H9 (cell line): ENCODE data around the gene TMEM120A. TPM values are rescaled to one million over a fixed set of nuclear protein-coding genes. Genes with fewer than 3 reads are reported as not detected.

Experiments
- DNase-seq: peaks from one replicate; pipeline ENCODE4 v3.0.0-alpha.2; 2017
- H2AFZ ChIP-seq: one replicate; pipeline ENCODE4 v1.6.1; 2013; ENCODE audit warnings: mild to moderate bottlenecking, low read length, control low read depth, moderate library complexity
- H2AK5ac ChIP-seq: 2 replicates; pipeline ENCODE4 v1.6.1; 2013; ENCODE audit warnings: low read length, control low read depth, mixed read lengths; ENCODE audit not compliant: insufficient read length
- H2BK120ac ChIP-seq: one replicate; pipeline ENCODE4 v1.6.1; 2013; ENCODE audit warnings: low read depth, mild to moderate bottlenecking, low read length, control low read depth, inconsistent platforms; ENCODE audit not compliant: poor library complexity, severe bottlenecking
- H2BK12ac ChIP-seq: 2 replicates; pipeline ENCODE4 v1.6.1; 2013; ENCODE audit warnings: low read length, control low read depth, mixed read lengths, low read depth; ENCODE audit not compliant: insufficient read length
- H2BK15ac ChIP-seq: 2 replicates; pipeline ENCODE4 v1.6.1; 2013; ENCODE audit warnings: low read depth, low read length, control low read depth
- H2BK20ac ChIP-seq: one replicate; pipeline ENCODE4 v1.6.1; 2013; ENCODE audit warnings: low read depth, mild to moderate bottlenecking, low read length, control low read depth, inconsistent platforms; ENCODE audit not compliant: poor library complexity, severe bottlenecking
- H2BK5ac ChIP-seq: 2 replicates; pipeline ENCODE4 v1.6.1; 2013; ENCODE audit warnings: low read length, control low read depth, mixed read lengths; ENCODE audit not compliant: insufficient read length
- H3K14ac ChIP-seq: 2 replicates; pipeline ENCODE4 v1.6.1; 2013; ENCODE audit warnings: low read length, control low read depth; ENCODE audit not compliant: insufficient read depth
- H3K18ac ChIP-seq: 2 replicates; pipeline ENCODE4 v1.6.1; 2013; ENCODE audit warnings: low read depth, mild to moderate bottlenecking, mixed read lengths, low read length, control low read depth; ENCODE audit not compliant: insufficient read length
- H3K23ac ChIP-seq: 2 replicates; pipeline ENCODE4 v1.6.1; 2013; ENCODE audit warnings: low read length, control low read depth, mixed read lengths, low read depth; ENCODE audit not compliant: insufficient read length
- H3K23me2 ChIP-seq: 2 replicates; pipeline ENCODE4 v1.6.1; 2013; ENCODE audit warnings: low read depth, mild to moderate bottlenecking, mixed read lengths, low read length, control low read depth; ENCODE audit not compliant: insufficient read length, poor library complexity, severe bottlenecking
- H3K27ac ChIP-seq: 2 replicates; pipeline ENCODE4 v1.5.1; 2013; ENCODE audit warnings: low read length, control low read depth, mixed read lengths, low read depth; ENCODE audit not compliant: insufficient read length
- H3K27me3 ChIP-seq: 2 replicates; pipeline ENCODE4 v1.6.1; 2013; ENCODE audit warnings: low read length, control low read depth, inconsistent platforms; ENCODE audit not compliant: insufficient read depth
- H3K4ac ChIP-seq: 2 replicates; pipeline ENCODE4 v1.6.1; 2013; ENCODE audit warnings: low read depth, mild to moderate bottlenecking, control low read depth, inconsistent platforms, low read length, moderate library complexity
- H3K4me1 ChIP-seq: 2 replicates; pipeline ENCODE4 v1.6.1; 2013; ENCODE audit warnings: low read length, control low read depth, inconsistent platforms; ENCODE audit not compliant: insufficient read depth
- H3K4me2 ChIP-seq: 2 replicates; pipeline ENCODE4 v1.6.1; 2013; ENCODE audit warnings: low read length, control low read depth, mixed read lengths; ENCODE audit not compliant: insufficient read length, insufficient read depth
- H3K56ac ChIP-seq: 2 replicates; pipeline ENCODE4 v1.6.1; 2013; ENCODE audit warnings: low read depth, mild to moderate bottlenecking, mixed read lengths, low read length, control low read depth; ENCODE audit not compliant: insufficient read length
- H3K79me1 ChIP-seq: 2 replicates; pipeline ENCODE4 v1.6.1; 2013; ENCODE audit warnings: low read depth, mild to moderate bottlenecking, moderate library complexity, low read length, control low read depth, inconsistent platforms; ENCODE audit not compliant: insufficient read depth, poor library complexity, severe bottlenecking
- H3K79me2 ChIP-seq: 2 replicates; pipeline ENCODE4 v1.6.1; 2013; ENCODE audit warnings: low read length, control low read depth, inconsistent platforms; ENCODE audit not compliant: insufficient read depth
- H3K9ac ChIP-seq: 2 replicates; pipeline ENCODE4 v1.6.1; 2013; ENCODE audit warnings: low read length, control low read depth, mixed read lengths; ENCODE audit not compliant: insufficient read length; ENCODE audit errors: extremely low read depth
- H3K9me3 ChIP-seq: one replicate; pipeline ENCODE4 v1.6.1; 2013; ENCODE audit warnings: low read depth, low read length, inconsistent platforms; ENCODE audit not compliant: control insufficient read depth
- H3T11ph ChIP-seq: one replicate; pipeline ENCODE4 v1.6.1; 2013; ENCODE audit warnings: mild to moderate bottlenecking, low read length, control low read depth, inconsistent platforms
- H4K20me1 ChIP-seq: one replicate; pipeline ENCODE4 v1.6.1; 2013; ENCODE audit not compliant: control insufficient read depth, insufficient read length, insufficient read depth
- H4K5ac ChIP-seq: 2 replicates; pipeline ENCODE4 v1.6.1; 2013; ENCODE audit warnings: low read depth, mild to moderate bottlenecking, mixed read lengths, low read length, control low read depth; ENCODE audit not compliant: insufficient read length
- H4K8ac ChIP-seq: replicated peaks from 2 replicates; pipeline ENCODE4 v1.6.1; 2013; ENCODE audit warnings: low read length, control low read depth, mixed read lengths, low read depth; ENCODE audit not compliant: insufficient read length
- H4K91ac ChIP-seq: 2 replicates; pipeline ENCODE4 v1.6.1; 2013; ENCODE audit warnings: low read depth, mild to moderate bottlenecking, moderate library complexity, mixed read lengths, low read length, control low read depth; ENCODE audit not compliant: insufficient read length
- H3K27ac Mint-ChIP-seq, 3 experiments: 2 replicates in 2 of 3; 3 replicates in 1 of 3; pipeline ENCODE4 v1.8.0; 2020 to 2021; ENCODE audit warnings: mixed read lengths in 3 of 3, mild to moderate bottlenecking in 1 of 3, moderate library complexity in 1 of 3
- H3K27me3 Mint-ChIP-seq: 2 replicates; pipeline ENCODE4 v1.8.0; 2021; ENCODE audit warnings: low read depth, mild to moderate bottlenecking, moderate library complexity, mixed read lengths
- H3K36me3 Mint-ChIP-seq, 3 experiments: 2 replicates in 2 of 3; 3 replicates in 1 of 3; pipeline ENCODE4 v1.8.0; 2020 to 2021; ENCODE audit warnings: low read depth in 3 of 3, mixed read lengths in 3 of 3; ENCODE audit not compliant: insufficient read depth in 1 of 3
- H3K4me1 Mint-ChIP-seq, 2 experiments: 2 replicates each; pipeline ENCODE4 v1.8.0; 2020; ENCODE audit warnings: mixed read lengths in 2 of 2
- H3K4me3 Mint-ChIP-seq, 2 experiments: 2 replicates in 1 of 2; 3 replicates in 1 of 2; pipeline ENCODE4 v1.8.0; 2020 to 2021; ENCODE audit warnings: mild to moderate bottlenecking in 2 of 2, mixed read lengths in 2 of 2, moderate library complexity in 1 of 2
- H3K9me3 Mint-ChIP-seq, 2 experiments: 2 replicates in 1 of 2; 3 replicates in 1 of 2; pipeline ENCODE4 v1.8.0; 2020; ENCODE audit warnings: mild to moderate bottlenecking in 2 of 2, mixed read lengths in 2 of 2, moderate library complexity in 1 of 2
- CTCF ChIP-seq: fragments of 200-600 bp; sonication (generic); conservative IDR thresholded peaks from 3 replicates; pipeline ENCODE4 v1.8.0; 2021; ENCODE audit warnings: antibody characterized with exemption, mild to moderate bottlenecking
- WGBS: extraction: QIAGEN DNeasy Blood & Tissue Kit; methylation state at CpG from one replicate; pipeline ENCODE4 v1.1.7; 2013; ENCODE audit warnings: missing lambda C conversion rate, low lambda C conversion rate, mixed read lengths; ENCODE audit not compliant: insufficient read length; ENCODE audit errors: extremely low coverage; 5-methylcytosine and 5-hydroxymethylcytosine counted together
- total RNA-seq: library from RNA; stranded (reverse); gene quantifications from 2 replicates; pipeline ENCODE4 v1.2.1, GENCODE V29; 2021

The TMEM120A gene
- total RNA-seq, 1 experiment from 2014 or later, result 30.0 TPM

- Mint-ChIP-seq H3K27ac (no peak overlapping the region; a peak in 1 of 7 replicates), H3K9me3 (no peaks in the 10 kb centered on the region), H3K36me3 (peaks cover 17 to 37% (median 22%) of the 10 kb centered on the region in 3 experiments), H3K4me1 (0 out of 4 replicates have a peak, but pooled peaks cover 0 to 2% of the 10 kb centered on the region in 2 experiments), H3K4me3 (no peak overlapping the region), H3K27me3 (no peaks in the 10 kb centered on the region)
- H3K4me1 ChIP-seq, result no peaks in the 10 kb centered on the region
- no peak overlapping the region for H2BK12ac ChIP-seq
- no peak overlapping the region for H4K5ac ChIP-seq
- no peaks in the 10 kb centered on the region for H3K79me2 ChIP-seq
- H3K23ac ChIP-seq, result no peak overlapping the region
- no peak overlapping the region for H3K4ac ChIP-seq
- no peak overlapping the region for H2AK5ac ChIP-seq
- no peaks in the 10 kb centered on the region for H4K20me1 ChIP-seq
- no peak overlapping the region for H3K56ac ChIP-seq
- H3T11ph ChIP-seq, result no peak overlapping the region
- no peak overlapping the region for H3K14ac ChIP-seq
- WGBS, result no CpG with 5 or more reads among the region's 10 CpGs
- no peaks in the 10 kb centered on the region for H3K23me2 ChIP-seq
- H2BK5ac ChIP-seq, result no peak overlapping the region
- H3K9ac ChIP-seq, result no peak overlapping the region
- H4K91ac ChIP-seq, result no peak overlapping the region
- no peak overlapping the region for H2BK120ac ChIP-seq
- TF ChIP-seq CTCF, result no peak
- no peaks in the 10 kb centered on the region for H3K9me3 ChIP-seq
- no peak for DNase-seq
- H2BK15ac ChIP-seq, result no peak overlapping the region
- no peaks in the 10 kb centered on the region for H3K79me1 ChIP-seq
- H4K8ac ChIP-seq, result no peak overlapping the region
- no peak overlapping the region for H3K27ac ChIP-seq
- H2AFZ ChIP-seq, result no peak overlapping the region
- no peak overlapping the region for H3K4me2 ChIP-seq
- no peak overlapping the region for H2BK20ac ChIP-seq
- H3K27me3 ChIP-seq, result no peaks in the 10 kb centered on the region
- no peak overlapping the region for H3K18ac ChIP-seq
Observed at GRCh38 chr7:76003351-76003750, 9.0 kb upstream of the TMEM120A start.
